AG04450 (cell line): ENCODE measurements around the gene BLACAT1. TPM values are rescaled to one million over a fixed set of nuclear protein-coding genes. Genes with fewer than 3 reads are reported as not detected.

ENCODE experiments used
- CTCF ChIA-PET: fragments of 300-600, 350-600 bp; formaldehyde crosslinking; extraction: SDS; loops from one replicate; lab custom pipeline; 2022; ENCODE audit warnings: antibody characterized with exemption, inconsistent platforms; lab: Charles Lee
- POLR2A ChIA-PET: fragments of 350-600 bp; formaldehyde crosslinking; extraction: SDS; loops from one replicate; lab custom pipeline; 2021; ENCODE audit warnings: antibody characterized with exemption, inconsistent platforms; lab: Yijun Ruan, JAX
- DNase-seq: peaks from one replicate; pipeline ENCODE4 v3.0.0-alpha.2; 2011; ENCODE audit warnings: low read depth, low spot score
- H3K27ac ChIP-seq: one replicate; pipeline ENCODE4 v1.5.1; 2012; ENCODE audit warnings: low read depth, low read length, control low read depth
- H3K27me3 ChIP-seq: one replicate; pipeline ENCODE4 v1.6.0; 2012; ENCODE audit warnings: low read length; ENCODE audit not compliant: control insufficient read depth, insufficient read depth
- H3K4me3 ChIP-seq: 2 replicates; pipeline ENCODE4 v1.5.1; 2011; ENCODE audit warnings: mild to moderate bottlenecking, low read depth, low read length, control low read depth
- H3K9me3 ChIP-seq: 2 replicates; pipeline ENCODE4 v1.5.1; 2012; ENCODE audit warnings: low read length; ENCODE audit not compliant: control insufficient read depth, insufficient read depth
- CTCF ChIP-seq: IDR thresholded peaks from 2 replicates; pipeline ENCODE4 v1.5.1; 2011; ENCODE audit warnings: low read depth, low read length, control low read depth, inconsistent platforms
- polyA plus RNA-seq: library from polyadenylated mRNA; depleted of rRNA; stranded (reverse); fragments of >200 nt; gene quantifications from 2 replicates; pipeline ENCODE4 v1.2.3, GENCODE V29; 2011

BLACAT1 gene
- polyA plus RNA-seq, 1 experiment = 0.06 TPM

DNA sequence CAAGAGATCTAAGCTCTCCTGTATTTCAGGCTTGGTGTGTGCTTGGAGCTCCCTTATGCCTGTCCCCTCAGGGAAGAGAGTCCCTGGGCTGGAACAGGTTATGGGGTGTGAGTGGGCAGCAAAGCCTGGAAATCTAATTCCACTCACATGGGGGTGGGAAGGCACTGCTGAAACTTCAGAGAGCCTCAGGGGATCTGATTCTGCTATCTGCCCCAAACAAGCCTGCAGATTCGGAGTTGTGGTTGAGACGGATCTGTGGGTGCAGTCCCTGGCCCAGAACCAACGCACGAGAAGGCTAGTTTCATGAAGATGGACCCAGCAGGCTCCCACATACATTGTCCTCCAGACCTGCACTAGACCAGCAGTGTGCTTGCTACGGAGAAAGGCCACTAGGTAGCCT, 2.9 kb downstream of the BLACAT1 start:
- DNase-seq = no peak
- CTCF ChIA-PET = interaction anchor here (1.2 to 1.4 kb wide), 3 partner anchors 22 to 99 kb away, joined by 5 to 6 read pairs (median 5); no protein-coding TSS in a partner anchor

GRCh38 chr1:205452364-205452763, 3.5 kb downstream of the BLACAT1 start:
- Histone ChIP-seq H3K27me3 (peaks cover 54% of the 10 kb centered on the region), H3K4me3 (no peak overlapping the region), H3K9me3 (no peaks in the 10 kb centered on the region; the same call in 1 of the 2 replicates), H3K27ac (no peak overlapping the region)
- DNase-seq = no peak
- ChIA-PET POLR2A (no interaction called here), CTCF (interaction anchor here (1.2 to 1.4 kb wide), 3 partner anchors 22 to 98 kb away, joined by 5 to 6 read pairs (median 5); no protein-coding TSS in a partner anchor)
- TF ChIP-seq CTCF = no peak

More for the DNA sequence above, 2.9 kb downstream of the BLACAT1 start:
- no peak for TF ChIP-seq CTCF
- Histone ChIP-seq H3K9me3 (no peaks in the 10 kb centered on the region; the same call in 1 of the 2 replicates), H3K27me3 (peaks cover 60% of the 10 kb centered on the region), H3K27ac (no peak overlapping the region), H3K4me3 (no peak overlapping the region)
- POLR2A ChIA-PET = no interaction called here

GRCh38 chr1:205451759-205452164, 4.1 kb downstream of the BLACAT1 start:
- POLR2A ChIA-PET = no interaction called here
- Histone ChIP-seq H3K27me3 (peaks cover 53% of the 10 kb centered on the region), H3K4me3 (no peak overlapping the region), H3K9me3 (no peaks in the 10 kb centered on the region; the same call in 1 of the 2 replicates), H3K27ac (no peak overlapping the region)
- CTCF ChIA-PET = interaction anchor here (1.2 to 1.4 kb wide), 3 partner anchors 21 to 98 kb away, joined by 5 to 6 read pairs (median 5); no protein-coding TSS in a partner anchor
- DNase-seq = no peak
- TF ChIP-seq CTCF = no peak

GRCh38 chr1:205451202-205451601, 4.6 kb downstream of the BLACAT1 start:
- no peak overlapping the region for H3K4me3 ChIP-seq
- H3K9me3 ChIP-seq = no peaks in the 10 kb centered on the region; the same call in 1 of the 2 replicates
- no peak for TF ChIP-seq CTCF
- no peak overlapping the region for H3K27ac ChIP-seq
- ChIA-PET POLR2A (no interaction called here), CTCF (no interaction called here)
- H3K27me3 ChIP-seq = peaks cover 48% of the 10 kb centered on the region
- no peak for DNase-seq

DNA sequence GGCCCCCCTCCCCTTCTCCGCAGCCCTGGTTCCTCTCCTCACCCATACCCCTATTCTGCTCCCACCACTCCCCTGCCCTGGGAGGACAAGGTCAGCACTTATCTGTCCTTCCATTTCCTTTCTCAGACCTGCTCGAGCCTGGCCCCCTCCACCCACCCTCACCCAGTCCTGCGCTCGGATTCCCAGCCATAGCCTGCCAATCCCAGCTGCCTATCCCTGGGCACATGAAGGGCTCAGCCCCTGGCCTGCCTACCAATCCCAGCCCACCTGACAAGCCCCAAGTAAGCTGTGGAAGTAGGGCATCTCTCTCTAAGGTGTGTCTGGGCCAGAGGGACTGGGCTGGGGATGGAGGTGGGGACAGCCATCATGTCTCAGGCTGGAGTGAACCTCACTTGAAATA, 5.4 kb downstream of the BLACAT1 start:
- TF ChIP-seq CTCF = no peak
- no peaks in the 10 kb centered on the region for H3K9me3 ChIP-seq
- DNase-seq = no peak
- no peak overlapping the region for H3K27ac ChIP-seq
- H3K27me3 ChIP-seq = peaks cover 43% of the 10 kb centered on the region
- no peak overlapping the region for H3K4me3 ChIP-seq
- POLR2A ChIA-PET = no interaction called here
- CTCF ChIA-PET = interaction anchor here (1.0 to 2.6 kb wide), 6 partner anchors 9 to 177 kb away, joined by 3 to 8 read pairs (median 4); no protein-coding TSS in a partner anchor
